Measurements from ENCODE around the gene HNRNPD.
"Not testable (repeated sequence)": the region's sequence is repeated elsewhere in the genome, so short reads cannot be mapped to it uniquely, and the experiment has no call there.

HNRNPD gene

GRCh38 chr4:82372517-82373485, 990 bp downstream of the HNRNPD start:
- peak; percentile 58 for DNase-seq

GRCh38 chr4:82371497-82371896, 2.3 kb downstream of the HNRNPD start:
- no peak for DNase-seq

GRCh38 chr4:82367438-82368097, 6.2 kb downstream of the HNRNPD start:
- DNase-seq = no peak

DNA sequence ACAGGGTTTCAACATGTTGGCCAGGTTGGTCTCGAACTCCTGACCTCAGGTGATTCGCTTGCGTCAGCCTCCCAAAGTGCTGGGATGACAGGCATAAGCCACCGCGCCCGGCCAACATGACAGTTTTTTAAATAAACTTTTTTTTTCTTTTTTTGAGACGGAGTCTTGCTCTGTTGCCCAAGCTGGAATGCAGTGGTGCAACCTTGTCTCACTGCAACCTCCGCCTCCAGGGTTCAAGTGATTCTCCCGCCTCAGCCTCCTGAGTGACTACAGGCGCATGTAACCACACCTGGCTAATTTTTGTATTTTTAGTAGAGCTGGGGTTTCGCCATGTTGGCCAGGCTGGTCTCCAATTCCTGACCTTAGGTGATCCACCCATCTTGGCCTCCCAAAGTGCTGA, 7.4 kb downstream of the HNRNPD start:
- DNase-seq = not testable (repeated sequence)

DNA sequence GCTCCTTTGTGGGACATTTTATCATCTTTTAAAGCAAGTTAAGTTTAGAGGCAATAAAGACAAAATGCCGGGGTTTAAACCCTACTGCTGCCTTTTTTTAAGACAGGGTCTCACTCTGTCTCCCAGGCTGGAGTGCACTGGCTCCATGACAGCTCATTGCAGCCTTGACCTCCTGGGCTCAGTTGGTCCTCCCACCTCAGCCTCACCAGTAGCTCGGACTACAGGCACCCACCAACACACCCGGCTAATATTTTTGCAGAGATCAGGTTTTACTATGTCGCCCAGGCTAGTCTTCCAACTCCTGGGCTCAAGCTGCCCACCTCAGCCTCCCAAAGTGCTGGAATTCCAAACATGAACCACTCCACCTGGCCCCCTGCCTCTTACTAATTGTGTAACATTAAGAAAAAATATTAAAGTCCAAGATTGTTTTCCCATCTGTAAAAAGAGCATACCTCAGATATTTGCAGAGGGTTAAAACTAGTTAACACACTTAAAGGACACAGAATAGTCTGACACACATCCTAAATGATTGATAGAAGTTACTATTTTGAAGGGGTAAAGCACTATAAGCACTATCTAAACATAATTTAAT, 9.8 kb downstream of the HNRNPD start:
- DNase-seq = no peak

GRCh38 chr4:82362565-82362964, 11.2 kb downstream of the HNRNPD start:
- DNase-seq = no peak

DNA sequence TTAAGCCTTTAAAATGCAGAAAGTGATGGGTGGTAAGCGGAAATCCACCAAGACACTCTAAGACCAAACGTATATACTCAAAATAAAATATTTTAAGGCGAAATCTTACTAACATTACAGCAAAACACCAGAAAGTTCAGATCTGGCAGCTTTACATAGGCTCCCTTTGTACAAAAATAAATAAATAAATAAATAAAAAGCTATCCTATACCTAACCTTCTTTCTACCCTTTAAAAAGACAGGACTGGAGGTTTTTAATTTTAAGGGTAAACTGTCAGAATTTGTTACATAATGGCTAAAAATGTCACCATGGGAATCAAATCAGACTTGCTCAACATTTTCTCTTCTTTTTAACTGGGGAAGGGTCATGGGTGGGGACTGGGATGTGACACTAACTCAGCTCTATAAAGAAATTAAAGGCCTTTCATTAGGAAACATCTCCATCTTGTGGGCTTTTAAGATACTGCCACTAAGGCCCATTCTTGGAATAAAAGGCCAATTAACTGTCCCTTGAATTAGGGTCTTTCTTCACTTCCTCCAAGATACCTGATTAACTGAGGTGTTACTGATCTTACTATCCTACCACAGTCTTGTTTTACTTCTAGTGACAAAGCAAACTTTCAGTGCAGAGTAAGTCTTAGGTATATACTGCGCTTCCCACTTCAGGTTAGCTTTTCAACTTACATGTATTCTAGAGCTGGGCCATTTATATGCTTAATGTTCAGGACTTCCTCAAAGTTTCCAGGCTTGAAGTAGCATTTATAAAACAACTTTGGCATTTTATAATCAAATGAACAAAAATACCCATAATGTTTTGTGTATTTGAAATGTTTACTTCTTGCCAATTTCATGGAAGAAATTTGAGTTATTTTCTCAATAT, 13.3 kb downstream of the HNRNPD start:
- DNase-seq = no peak

GRCh38 chr4:82358847-82359246, 14.9 kb downstream of the HNRNPD start:
- DNase-seq = no peak

DNA sequence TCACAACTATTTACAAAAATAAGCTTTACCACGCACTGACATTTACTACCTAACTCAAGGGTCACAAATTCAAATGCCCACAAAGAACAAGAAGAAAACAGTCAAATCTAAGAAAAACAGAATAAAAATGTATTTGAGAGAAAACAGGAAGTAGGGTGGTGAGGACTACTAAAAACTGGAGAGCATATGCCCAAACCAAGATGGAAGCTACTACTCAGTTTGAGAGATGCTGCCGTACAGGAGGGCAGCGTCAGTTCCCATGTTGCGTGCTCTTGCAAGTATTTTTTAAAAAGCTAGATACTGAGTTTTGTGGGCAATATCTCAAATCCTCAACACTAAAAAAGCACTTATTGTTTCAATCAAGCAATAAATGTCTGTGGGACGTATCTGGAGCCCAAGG, 16.2 kb downstream of the HNRNPD start:
- no peak for DNase-seq

DNA sequence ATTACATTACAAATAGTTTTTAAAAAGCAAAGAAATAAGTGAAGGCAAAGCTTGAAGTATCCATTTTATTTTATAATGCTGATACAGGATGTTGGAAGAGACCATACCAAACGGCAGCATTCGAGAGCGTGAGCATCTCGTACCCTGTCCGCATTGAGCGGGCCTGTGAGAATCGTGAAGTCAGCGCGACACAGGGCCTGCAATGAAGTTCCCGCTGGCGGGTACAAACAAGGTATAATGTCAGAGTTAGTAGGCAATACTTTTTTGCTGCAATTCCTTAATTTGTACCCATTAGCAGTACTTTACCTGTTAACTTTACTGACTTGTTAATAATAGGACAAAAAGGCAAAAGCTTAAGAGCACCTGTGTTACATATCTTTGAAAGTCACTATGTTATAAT, 19.0 kb downstream of the HNRNPD start:
- no peak for DNase-seq

- no peak for DNase-seq
These were observed 20.9 kb downstream of the HNRNPD start for GRCh38 chr4:82352825-82353366.

DNA sequence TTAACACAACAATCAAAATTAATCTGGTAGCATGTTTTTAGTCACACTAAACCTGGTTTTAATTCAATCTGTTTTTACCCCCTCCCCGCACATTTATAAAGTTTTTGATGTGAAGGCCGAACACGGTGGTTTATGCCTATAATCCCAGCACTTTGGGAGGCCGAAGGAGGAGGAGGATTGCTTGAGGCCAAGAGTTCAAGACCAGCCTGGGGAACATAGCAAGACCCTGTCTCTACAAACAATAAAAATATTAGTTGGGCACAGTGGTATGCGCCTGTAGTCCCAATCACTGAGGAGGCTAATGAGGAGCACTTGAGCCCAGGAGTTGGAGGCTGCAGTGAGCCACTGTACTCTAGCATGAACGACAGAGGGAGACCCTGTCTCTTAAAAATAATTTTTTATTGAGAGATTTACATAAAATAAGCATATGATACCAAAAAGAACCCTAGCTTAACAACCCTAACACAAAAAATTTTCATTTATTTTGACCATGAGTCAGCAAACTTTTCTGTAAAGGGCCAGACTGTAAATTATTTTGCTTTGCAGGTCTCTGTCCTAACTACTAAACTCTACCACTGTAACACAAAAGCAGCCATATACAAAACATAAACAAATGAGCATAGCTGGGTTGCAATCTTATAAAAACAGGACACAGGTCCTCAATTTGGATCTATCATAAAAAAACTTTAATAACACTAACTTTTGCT, 21.5 kb downstream of the HNRNPD start:
- no peak for DNase-seq

GRCh38 chr4:82346126-82346525, 27.7 kb downstream of the HNRNPD start:
- DNase-seq = no peak

DNA sequence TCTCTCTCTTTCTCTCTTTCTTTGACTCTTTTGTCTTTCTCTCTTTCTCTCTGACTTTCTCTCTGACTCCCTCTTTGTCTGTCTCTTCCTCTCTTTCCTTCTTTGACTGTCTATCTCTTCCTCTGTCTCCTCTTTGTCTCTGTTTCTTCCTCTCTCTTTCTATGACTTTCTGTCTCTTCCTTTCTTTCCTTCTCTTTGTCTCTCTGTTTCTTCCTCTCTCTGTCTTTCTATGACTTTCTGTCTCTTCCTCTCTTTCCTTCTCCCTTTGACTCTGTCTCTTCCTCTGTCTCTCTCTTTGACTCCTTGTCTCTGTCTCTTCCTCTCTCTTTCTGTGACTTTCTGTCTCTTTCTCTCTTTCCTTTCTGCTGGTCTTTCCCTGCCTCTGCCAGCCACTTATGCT, 38.7 kb downstream of the HNRNPD start:
- DNase-seq = no peak

GRCh38 chr4:82333641-82334040, 40.1 kb downstream of the HNRNPD start:
- DNase-seq = not testable (repeated sequence)

DNA sequence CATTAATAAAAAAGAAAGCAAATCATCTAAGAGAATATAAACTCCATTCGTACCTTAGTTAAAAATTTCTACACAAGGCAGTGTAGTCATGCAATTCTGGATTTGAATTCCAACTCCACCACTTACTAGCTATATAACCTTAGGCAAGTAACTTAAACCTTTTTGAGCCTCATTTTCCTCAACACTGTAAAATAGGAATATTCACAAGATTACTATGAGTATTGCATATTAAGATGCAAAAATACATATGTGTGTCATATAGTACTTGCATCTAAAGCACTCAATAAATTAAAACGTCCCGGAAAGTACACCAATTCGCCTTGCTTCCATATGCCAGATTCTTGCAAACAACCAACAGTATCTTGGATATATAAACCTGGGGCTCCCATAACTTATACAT, 42.0 kb downstream of the HNRNPD start:
- no peak for DNase-seq

DNA sequence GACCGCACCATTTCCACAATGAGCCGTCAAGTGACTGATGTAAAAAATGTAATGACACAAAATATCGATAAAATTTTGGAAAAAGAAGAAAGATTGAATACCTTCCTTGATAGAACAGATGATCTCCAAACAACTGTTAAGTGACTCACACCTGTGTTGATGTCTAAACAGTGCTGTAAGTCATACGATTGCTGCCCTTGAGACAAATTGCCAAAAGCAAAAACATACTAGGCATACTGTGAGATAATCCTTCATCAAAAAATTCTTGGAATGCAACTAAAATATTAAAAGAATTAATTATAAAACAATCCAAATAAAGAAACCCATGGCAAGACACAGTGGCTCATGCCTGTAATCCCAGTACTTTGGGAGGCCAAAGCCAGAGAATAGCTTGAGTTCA, 53.4 kb downstream of the HNRNPD start:
- DNase-seq = no peak

DNA sequence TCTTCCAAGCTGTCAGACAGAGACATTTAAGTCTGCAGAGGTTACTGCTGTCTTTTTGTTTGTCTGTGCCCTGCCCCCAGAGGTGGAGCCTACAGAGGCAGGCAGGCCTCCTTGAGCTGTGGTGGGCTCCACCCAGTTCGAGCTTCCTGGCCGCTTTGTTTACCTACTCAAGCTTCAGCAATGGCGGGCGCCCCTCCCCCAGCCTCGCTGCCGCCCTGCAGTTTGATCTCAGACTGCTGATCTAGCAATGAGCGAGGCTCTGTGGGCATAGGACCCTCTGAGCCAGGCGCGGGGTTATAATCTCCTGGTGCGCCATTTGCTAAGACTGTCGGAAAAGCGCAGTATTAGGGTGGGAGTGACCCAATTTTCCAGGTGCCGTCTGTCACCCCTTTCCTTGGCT, 70.7 kb downstream of the HNRNPD start:
- DNase-seq = not testable (repeated sequence)
